Measurements from ENCODE around the gene LRSAM1.

LRSAM1 gene

GRCh38 chr9:127418037-127418471 lies 33.3 kb upstream of the LRSAM1 start:
- WGBS, 2 donors (ENCODE audit: extremely low coverage in 2 of 2, insufficient read length in 2 of 2, insufficient replicate concordance in 1 of 2), result no CpG with 5 or more reads among the region's 12 CpGs
- Histone ChIP-seq H3K36me3 (replicated peaks in 1 of 2; ENCODE audit: control insufficient read depth in 2 of 2, insufficient read depth in 2 of 2, low read length in 2 of 2) (no peaks in the 10 kb centered on the region), H3K14ac (ENCODE audit: low read length) (no peak overlapping the region), H4K8ac (ENCODE audit: low read depth, low read length) (no peak overlapping the region), H3K27me3 (ENCODE audit: control insufficient read depth in 3 of 3, insufficient read depth in 3 of 3, low read depth in 1 of 3, low read length in 3 of 3) (no peaks in the 10 kb centered on the region), H2AFZ (ENCODE audit: low read length) (no peak overlapping the region), H3K9me3 (replicated peaks in 1 of 2; ENCODE audit: control insufficient read depth in 2 of 2, insufficient read depth in 1 of 2, low read depth in 1 of 2, low read length in 2 of 2) (peaks cover 0 to 2% of the 10 kb centered on the region in 2 donors), H2BK5ac (ENCODE audit: low read length) (no peak overlapping the region), H3K9ac (ENCODE audit: low read depth, low read length, poor library complexity) (no peak overlapping the region), H3K4me1 (ENCODE audit: control insufficient read depth in 2 of 2, insufficient read depth in 1 of 2, low read depth in 1 of 2, low read length in 2 of 2) (peaks cover 5 to 6% of the 10 kb centered on the region in 2 donors), H2BK12ac (ENCODE audit: low read length) (no peak overlapping the region), H4K91ac (ENCODE audit: low read depth, low read length, poor library complexity) (no peak overlapping the region), H3K79me1 (ENCODE audit: low read depth, low read length) (no peaks in the 10 kb centered on the region), H3K27ac (replicated peaks; ENCODE audit: low read length) (no peak overlapping the region), H3K18ac (ENCODE audit: low read length) (no peak overlapping the region), H3K4me3 (ENCODE audit: low read length in 2 of 2) (no peak overlapping the region), H3K23ac (ENCODE audit: low read depth, low read length, poor library complexity) (no peak overlapping the region), H3K4me2 (ENCODE audit: insufficient read depth, low read length, poor library complexity, severe bottlenecking) (no peak overlapping the region), H2BK120ac (ENCODE audit: low read depth, low read length) (no peak overlapping the region), H2BK15ac (ENCODE audit: low read length) (no peak overlapping the region), H2AK5ac (ENCODE audit: low read depth, low read length) (no peak overlapping the region), H3K4ac (ENCODE audit: low read length) (no peak overlapping the region)
- DNase-seq (ENCODE audit: low spot score), result no peak

GRCh38 chr9:127419348-127419747 lies 32.0 kb upstream of the LRSAM1 start:
- Histone ChIP-seq H3K4me3 (ENCODE audit: low read length in 2 of 2) (peak overlapping the region in 1 of 2 donors; percentile 36), H3K4me1 (ENCODE audit: control insufficient read depth in 2 of 2, insufficient read depth in 1 of 2, low read depth in 1 of 2, low read length in 2 of 2) (peaks cover 6% of the 10 kb centered on the region in 2 donors), H3K36me3 (replicated peaks in 1 of 2; ENCODE audit: control insufficient read depth in 2 of 2, insufficient read depth in 2 of 2, low read length in 2 of 2) (no peaks in the 10 kb centered on the region)

GRCh38 chr9:127421057-127421456 lies 30.3 kb upstream of the LRSAM1 start:
- H3K9me3 ChIP-seq (replicated peaks in 1 of 2; ENCODE audit: control insufficient read depth in 2 of 2, insufficient read depth in 1 of 2, low read depth in 1 of 2, low read length in 2 of 2), result peaks cover 0 to 2% of the 10 kb centered on the region in 2 donors
- no peak overlapping the region for H2BK12ac ChIP-seq (ENCODE audit: low read length)
- peak overlapping the region; percentile 70 for H4K8ac ChIP-seq (ENCODE audit: low read depth, low read length)
- H3K27ac ChIP-seq (replicated peaks; ENCODE audit: low read length), result no peak overlapping the region
- peaks cover 9 to 10% of the 10 kb centered on the region in 2 donors for H3K4me1 ChIP-seq (ENCODE audit: control insufficient read depth in 2 of 2, insufficient read depth in 1 of 2, low read depth in 1 of 2, low read length in 2 of 2)
- no peaks in the 10 kb centered on the region for H3K36me3 ChIP-seq (replicated peaks in 1 of 2; ENCODE audit: control insufficient read depth in 2 of 2, insufficient read depth in 2 of 2, low read length in 2 of 2)
- no peak overlapping the region for H2BK120ac ChIP-seq (ENCODE audit: low read depth, low read length)
- no peak for DNase-seq (ENCODE audit: low spot score)
- H3K4ac ChIP-seq (ENCODE audit: low read length), result no peak overlapping the region
- H4K91ac ChIP-seq (ENCODE audit: low read depth, low read length, poor library complexity), result no peak overlapping the region
- no peak overlapping the region for H3K4me3 ChIP-seq (ENCODE audit: low read length in 2 of 2)
- no peak overlapping the region for H3K9ac ChIP-seq (ENCODE audit: low read depth, low read length, poor library complexity)
- no peak overlapping the region for H2AFZ ChIP-seq (ENCODE audit: low read length)
- H3K23ac ChIP-seq (ENCODE audit: low read depth, low read length, poor library complexity), result no peak overlapping the region
- no peak overlapping the region for H2BK15ac ChIP-seq (ENCODE audit: low read length)
- no peak overlapping the region for H2BK5ac ChIP-seq (ENCODE audit: low read length)
- no peak overlapping the region for H3K14ac ChIP-seq (ENCODE audit: low read length)
- no peak overlapping the region for H3K4me2 ChIP-seq (ENCODE audit: insufficient read depth, low read length, poor library complexity, severe bottlenecking)
- H3K79me1 ChIP-seq (ENCODE audit: low read depth, low read length), result peaks cover 7% of the 10 kb centered on the region
- WGBS, 2 donors (ENCODE audit: extremely low coverage in 2 of 2, insufficient read length in 2 of 2, insufficient replicate concordance in 1 of 2), result no CpG with 5 or more reads among the region's 7 CpGs
- H2AK5ac ChIP-seq (ENCODE audit: low read depth, low read length), result no peak overlapping the region
- no peaks in the 10 kb centered on the region for H3K27me3 ChIP-seq (ENCODE audit: control insufficient read depth in 3 of 3, insufficient read depth in 3 of 3, low read depth in 1 of 3, low read length in 3 of 3)
- no peak overlapping the region for H3K18ac ChIP-seq (ENCODE audit: low read length)

More at GRCh38 chr9:127419348-127419747, 32.0 kb upstream of the LRSAM1 start:
- Histone ChIP-seq H2AK5ac (ENCODE audit: low read depth, low read length) (no peak overlapping the region), H3K27ac (replicated peaks; ENCODE audit: low read length) (no peak overlapping the region), H3K23ac (ENCODE audit: low read depth, low read length, poor library complexity) (no peak overlapping the region), H3K18ac (ENCODE audit: low read length) (no peak overlapping the region), H2BK12ac (ENCODE audit: low read length) (peak overlapping the region; percentile 25), H4K8ac (ENCODE audit: low read depth, low read length) (peak overlapping the region; percentile 49), H3K14ac (ENCODE audit: low read length) (no peak overlapping the region), H4K91ac (ENCODE audit: low read depth, low read length, poor library complexity) (no peak overlapping the region), H3K4ac (ENCODE audit: low read length) (no peak overlapping the region), H2BK15ac (ENCODE audit: low read length) (no peak overlapping the region), H2BK5ac (ENCODE audit: low read length) (no peak overlapping the region), H3K79me1 (ENCODE audit: low read depth, low read length) (no peaks in the 10 kb centered on the region), H2BK120ac (ENCODE audit: low read depth, low read length) (no peak overlapping the region), H3K4me2 (ENCODE audit: insufficient read depth, low read length, poor library complexity, severe bottlenecking) (no peak overlapping the region), H3K9ac (ENCODE audit: low read depth, low read length, poor library complexity) (no peak overlapping the region), H2AFZ (ENCODE audit: low read length) (no peak overlapping the region), H3K9me3 (replicated peaks in 1 of 2; ENCODE audit: control insufficient read depth in 2 of 2, insufficient read depth in 1 of 2, low read depth in 1 of 2, low read length in 2 of 2) (peaks cover 0 to 2% of the 10 kb centered on the region in 2 donors), H3K27me3 (ENCODE audit: control insufficient read depth in 3 of 3, insufficient read depth in 3 of 3, low read depth in 1 of 3, low read length in 3 of 3) (no peaks in the 10 kb centered on the region)
- DNase-seq (ENCODE audit: low spot score), result no peak
- WGBS, 2 donors (ENCODE audit: extremely low coverage in 2 of 2, insufficient read length in 2 of 2, insufficient replicate concordance in 1 of 2), result no CpG with 5 or more reads among the region's 6 CpGs

GRCh38 chr9:127422133-127422782 lies 29.1 kb upstream of the LRSAM1 start:
- Histone ChIP-seq H3K79me1 (ENCODE audit: low read depth, low read length) (peaks cover 8% of the 10 kb centered on the region), H3K4me3 (ENCODE audit: low read length in 2 of 2) (peak overlapping the region in 1 of 2 donors; percentile 87), H2AK5ac (ENCODE audit: low read depth, low read length) (peak overlapping the region; percentile 53), H3K18ac (ENCODE audit: low read length) (no peak overlapping the region), H3K36me3 (replicated peaks in 1 of 2; ENCODE audit: control insufficient read depth in 2 of 2, insufficient read depth in 2 of 2, low read length in 2 of 2) (peaks cover 2 to 6% of the 10 kb centered on the region in 2 donors), H2BK12ac (ENCODE audit: low read length) (no peak overlapping the region), H4K91ac (ENCODE audit: low read depth, low read length, poor library complexity) (no peak overlapping the region), H3K4me1 (ENCODE audit: control insufficient read depth in 2 of 2, insufficient read depth in 1 of 2, low read depth in 1 of 2, low read length in 2 of 2) (peaks cover 9 to 10% of the 10 kb centered on the region in 2 donors), H3K23ac (ENCODE audit: low read depth, low read length, poor library complexity) (no peak overlapping the region), H3K27ac (replicated peaks; ENCODE audit: low read length) (no peak overlapping the region), H2BK15ac (ENCODE audit: low read length) (no peak overlapping the region), H2BK120ac (ENCODE audit: low read depth, low read length) (no peak overlapping the region), H3K14ac (ENCODE audit: low read length) (no peak overlapping the region), H3K9me3 (replicated peaks in 1 of 2; ENCODE audit: control insufficient read depth in 2 of 2, insufficient read depth in 1 of 2, low read depth in 1 of 2, low read length in 2 of 2) (peaks cover 0 to 2% of the 10 kb centered on the region in 2 donors), H3K4me2 (ENCODE audit: insufficient read depth, low read length, poor library complexity, severe bottlenecking) (peak overlapping the region; percentile 59), H2AFZ (ENCODE audit: low read length) (no peak overlapping the region), H3K4ac (ENCODE audit: low read length) (no peak overlapping the region), H3K27me3 (ENCODE audit: control insufficient read depth in 3 of 3, insufficient read depth in 3 of 3, low read depth in 1 of 3, low read length in 3 of 3) (no peaks in the 10 kb centered on the region), H2BK5ac (ENCODE audit: low read length) (peak overlapping the region; percentile 75), H4K8ac (ENCODE audit: low read depth, low read length) (no peak overlapping the region), H3K9ac (ENCODE audit: low read depth, low read length, poor library complexity) (peak overlapping the region; percentile 74)
- no peak for DNase-seq (ENCODE audit: low spot score)
- no CpG with 5 or more reads among the region's 10 CpGs for WGBS, 2 donors (ENCODE audit: extremely low coverage in 2 of 2, insufficient read length in 2 of 2, insufficient replicate concordance in 1 of 2)

All from neuronal stem cell (in vitro differentiated cells).